GM12878 (cell line): ENCODE results near the gene NOXA1. TPM values are rescaled to one million over a fixed set of nuclear protein-coding genes. Genes with fewer than 3 reads are reported as not detected.

ENCODE experiments used
- ATAC-seq: fragments of 200-7000 bp; cut with Tn5 transposase; 3 replicates; pipeline ENCODE4 v1.9.1; 2020; ENCODE audit warnings: mild to moderate bottlenecking, moderate library complexity
- BruUV-seq: library from RNA; stranded (reverse); fragments of 400-500 nt; replicated peaks from 2 replicates; lab custom pipeline; 2021; lab: Mats Ljungman, UMichigan
- CTCF ChIA-PET: fragments of 300-600 bp; sonication (Branson Sonifier 250); formaldehyde crosslinking; extraction: SDS; loops from one replicate; lab custom pipeline; 2021; ENCODE audit warnings: inconsistent platforms; lab: Yijun Ruan, JAX
- POLR2A ChIA-PET: fragments of 350-600 bp; formaldehyde crosslinking; extraction: SDS; loops from one replicate; lab custom pipeline; 2021; ENCODE audit warnings: inconsistent platforms; lab: Charles Lee
- RAD21 ChIA-PET: fragments of 300-600 bp; sonication (Branson Sonifier 250); formaldehyde crosslinking; loops from one replicate; lab custom pipeline; 2023; ENCODE audit warnings: antibody characterized with exemption; ENCODE audit not compliant: unreplicated experiment; lab: Charles Lee
- SMC1A ChIA-PET: fragments of 300-600 bp; sonication (Branson Sonifier 250); formaldehyde crosslinking; loops from one replicate; lab custom pipeline; 2023; ENCODE audit not compliant: unreplicated experiment, uncharacterized antibody; lab: Charles Lee
- DNase-seq: peaks from one replicate; pipeline ENCODE4 v3.0.0-alpha.2; 2011; ENCODE audit warnings: low read depth, low spot score
- FAIRE-seq: peaks from 3 replicates; lab custom pipeline; 2011; peaks lifted over from hg19 to GRCh38; lab: Jason Lieb, UNC
- H2AFZ ChIP-seq: 2 replicates; pipeline ENCODE4 v1.6.0; 2011; ENCODE audit warnings: low read depth, low read length, control low read depth; ENCODE audit not compliant: control insufficient read depth
- H3K27ac ChIP-seq: 2 replicates; pipeline ENCODE4 v1.5.1; 2011; ENCODE audit warnings: control low read depth; ENCODE audit not compliant: control insufficient read depth, insufficient read depth
- H3K27me3 ChIP-seq, 2 experiments: replicated peaks in 1 of 2; 2 replicates each; pipeline versions ENCODE4 v1.6.0 to v1.6.1; 2011; ENCODE audit warnings: low read length in 1 of 2; ENCODE audit not compliant: control insufficient read depth in 2 of 2, insufficient read depth in 2 of 2
- H3K36me3 ChIP-seq, 2 experiments: 2 replicates each; pipeline ENCODE4 v1.5.1; 2011; ENCODE audit warnings: low read length in 1 of 2; ENCODE audit not compliant: control insufficient read depth in 2 of 2, insufficient read depth in 2 of 2
- H3K4me1 ChIP-seq: 2 replicates; pipeline ENCODE4 v1.6.1; 2011; ENCODE audit warnings: mild to moderate bottlenecking, low read length, moderate library complexity, mixed read lengths; ENCODE audit not compliant: control insufficient read depth, insufficient read depth
- H3K4me2 ChIP-seq: 2 replicates; pipeline ENCODE4 v1.6.0; 2011; ENCODE audit warnings: control low read depth; ENCODE audit not compliant: control insufficient read depth, insufficient read depth
- H3K4me3 ChIP-seq: fragments of 200-600 bp; sonication (generic); 2 replicates; pipeline ENCODE4 v1.5.1; 2016
- H3K79me2 ChIP-seq: 2 replicates; pipeline ENCODE4 v1.6.0; 2011; ENCODE audit warnings: low read length; ENCODE audit not compliant: control insufficient read depth, insufficient read depth
- H3K9ac ChIP-seq: 2 replicates; pipeline ENCODE4 v1.8.0; 2011; ENCODE audit warnings: low read length, control low read depth, mixed read lengths; ENCODE audit not compliant: control insufficient read depth, insufficient read depth
- H3K9me3 ChIP-seq: replicated peaks from 3 replicates; pipeline ENCODE4 v1.5.1; 2011; ENCODE audit warnings: mild to moderate bottlenecking, low read length; ENCODE audit not compliant: control insufficient read depth, insufficient read depth
- H4K20me1 ChIP-seq: 2 replicates; pipeline ENCODE4 v1.6.0; 2011; ENCODE audit not compliant: control insufficient read depth, insufficient read depth
- ATF7 ChIP-seq: fragments of 450-650 bp; IDR thresholded peaks from 2 replicates; pipeline ENCODE4 v1.6.1; 2016; ENCODE audit warnings: low read depth, mild to moderate bottlenecking
- EZH2 ChIP-seq: IDR thresholded peaks from 2 replicates; pipeline ENCODE4 v1.6.1; 2012; ENCODE audit warnings: low read depth, mild to moderate bottlenecking, control low read depth, inconsistent platforms, low read length, borderline replicate concordance; ENCODE audit not compliant: control insufficient read depth
- GATAD2B ChIP-seq: fragments of 450-650 bp; conservative IDR thresholded peaks from 2 replicates; pipeline ENCODE4 v1.6.1; 2017; ENCODE audit warnings: low read depth, mild to moderate bottlenecking, moderate library complexity
- JUNB ChIP-seq: IDR thresholded peaks from 2 replicates; pipeline ENCODE4 v1.6.1; 2016; ENCODE audit warnings: antibody characterized with exemption, mild to moderate bottlenecking
- NFYA ChIP-seq: IDR thresholded peaks from 2 replicates; pipeline ENCODE4 v1.6.1; 2011; ENCODE audit warnings: low read depth, mild to moderate bottlenecking, low read length, improper control_type of control experiment, borderline replicate concordance
- NR2C1 ChIP-seq: fragments of 450-650 bp; IDR thresholded peaks from 2 replicates; pipeline ENCODE4 v1.6.1; 2017; ENCODE audit warnings: antibody characterized with exemption, mild to moderate bottlenecking, moderate library complexity
- POLR2AphosphoS5 ChIP-seq: IDR thresholded peaks from 2 replicates; pipeline ENCODE4 v1.6.1; 2011; ENCODE audit warnings: mild to moderate bottlenecking, low read length, inconsistent platforms
- RUNX3 ChIP-seq: IDR thresholded peaks from 2 replicates; pipeline ENCODE4 v1.6.1; 2012; ENCODE audit warnings: low read length, inconsistent platforms
- SREBF2 ChIP-seq: IDR thresholded peaks from 2 replicates; pipeline ENCODE4 v1.6.1; 2012; ENCODE audit warnings: mild to moderate bottlenecking, low read length
- STAT1 ChIP-seq: fragments of 450-650 bp; conservative IDR thresholded peaks from 2 replicates; pipeline ENCODE4 v1.6.1; 2014; ENCODE audit warnings: antibody characterized with exemption, mild to moderate bottlenecking
- USF2 ChIP-seq: IDR thresholded peaks from 2 replicates; pipeline ENCODE4 v1.6.1; 2011; ENCODE audit warnings: low read depth, low read length, improper control_type of control experiment, borderline replicate concordance
- ZNF274 ChIP-seq: IDR thresholded peaks from one replicate; pipeline ENCODE4 v1.8.0; 2011; ENCODE audit not compliant: insufficient read length, insufficient read depth
- WGBS: methylation state at CpG from one replicate; pipeline ENCODE4 v1.1.6; 2016; ENCODE audit warnings: low lambda C conversion rate; ENCODE audit not compliant: insufficient replicate concordance, insufficient coverage; ENCODE audit errors: missing lambda C conversion rate; 5-methylcytosine and 5-hydroxymethylcytosine counted together
- in situ Hi-C: fragments of 300-500 bp; cut with MboI; formaldehyde crosslinking; loops from 9 replicates; pipeline ENCODE4 v1.14.3; 2018; ENCODE audit warnings: mixed read lengths
- intact Hi-C: fragments of 100-400 bp; cut with micrococcal nuclease; formaldehyde crosslinking; loops from one replicate; pipeline ENCODE4 v1.14.2; 2022; ENCODE audit not compliant: unreplicated experiment
- polyA plus RNA-seq, 11 experiments: library from polyadenylated mRNA; depleted of rRNA in 4 of 11; unstranded in 6 of 11; stranded (reverse) in 5 of 11; fragments of >200 nt; fragmentation: Nextera tagmentation in 4 of 11; fragmentation: Illumina TruSeq in 1 of 11; extraction: Ambion mirVana in 4 of 11; extraction: Trizol in 1 of 11; gene quantifications; 1 replicate in 1 of 11; 2 replicates in 10 of 11; pipeline versions ENCODE4 v1.2.1 to v1.2.3, GENCODE V29; 2011 to 2016; ENCODE audit warnings: inconsistent platforms in 2 of 11, missing spikeins in 2 of 11, low read depth in 1 of 11
- total RNA-seq, 4 experiments: library from RNA; depleted of rRNA in 3 of 4; stranded (reverse); fragments of >200 nt in 3 of 4; fragmentation: Illumina TruSeq in 1 of 4; extraction: Trizol in 1 of 4; gene quantifications; 2 replicates each; pipeline versions ENCODE4 v1.2.1 to v1.2.3, GENCODE V29; 2013 to 2021
- TF ChIP-seq, protein P1 (sequence below): fragments of 450-650 bp; formaldehyde crosslinking; IDR thresholded peaks from 2 replicates; pipeline ENCODE4 v1.4.0; 2022; ENCODE audit warnings: mild to moderate bottlenecking, moderate library complexity
- TF ChIP-seq, protein P2 (sequence below): IDR thresholded peaks from 2 replicates; pipeline ENCODE4 v1.6.1; 2012; ENCODE audit warnings: improper control_type of control experiment, low read depth, low read length; ENCODE audit not compliant: insufficient replicate concordance

NOXA1 gene
- total and polyA plus RNA-seq, 10 of the 15 experiments (the other 5 are each of a cell fraction or from before 2014, with no cell fraction given), result 0.08 to 0.20 TPM; not detected in 8

DNA sequence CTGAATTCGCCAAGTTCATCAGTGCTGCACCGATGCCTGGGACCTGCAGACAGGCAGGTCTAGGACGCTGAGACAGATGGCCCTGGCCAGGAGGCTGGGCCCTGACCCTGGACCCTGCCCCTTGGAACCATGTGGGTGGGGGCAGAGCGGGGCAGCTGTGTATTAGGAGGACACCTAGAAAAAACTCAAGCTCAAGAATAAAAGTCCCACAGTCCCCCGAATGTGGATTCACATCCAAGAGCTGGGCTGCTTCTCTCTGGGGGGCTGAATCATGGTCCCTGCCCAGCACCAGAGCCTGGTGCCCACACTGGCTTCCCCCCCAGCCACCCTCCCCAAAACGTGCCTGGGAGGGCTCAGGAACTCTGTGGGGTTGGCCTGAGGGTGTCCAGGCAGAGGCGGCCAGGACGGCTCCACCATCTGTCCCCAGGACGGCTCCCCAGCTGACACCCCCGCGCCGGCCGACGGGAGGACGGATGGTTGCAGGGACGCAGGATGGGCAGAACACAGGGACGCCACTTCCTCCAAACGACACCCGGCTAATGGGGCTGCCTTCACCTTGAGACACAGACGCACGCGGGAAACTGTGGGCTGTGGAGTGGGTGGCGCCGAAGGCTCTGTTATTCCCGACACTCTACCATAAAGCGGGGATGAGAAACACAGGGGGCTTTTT, 35.2 kb upstream of the NOXA1 start:
- Histone ChIP-seq H3K27ac (no peak overlapping the region), H3K4me2 (no peak overlapping the region), H3K9me3 (no peaks in the 10 kb centered on the region), H3K9ac (no peak overlapping the region), H3K4me1 (no peaks in the 10 kb centered on the region), H3K79me2 (no peaks in the 10 kb centered on the region), H3K36me3 (no peaks in the 10 kb centered on the region), H3K27me3 (no peaks in the 10 kb centered on the region), H2AFZ (no peak overlapping the region), H3K4me3 (no peak overlapping the region), H4K20me1 (no peaks in the 10 kb centered on the region)
- ChIA-PET SMC1A (no interaction called here), POLR2A (no interaction called here), CTCF (no interaction called here), RAD21 (no interaction called here)
- intact Hi-C loops (no loop called here), in situ Hi-C loops (no loop called here)
- TF ChIP-seq EZH2 (no peak), STAT1 (no peak), ATF7 (no peak), RUNX3 (no peak), JUNB (no peak), SREBF2 (no peak), USF2 (no peak), ZNF274 (no peak), POLR2AphosphoS5 (no peak), NFYA (no peak), GATAD2B (no peak), NR2C1 (no peak)
- TF ChIP-seq, protein P1, sequence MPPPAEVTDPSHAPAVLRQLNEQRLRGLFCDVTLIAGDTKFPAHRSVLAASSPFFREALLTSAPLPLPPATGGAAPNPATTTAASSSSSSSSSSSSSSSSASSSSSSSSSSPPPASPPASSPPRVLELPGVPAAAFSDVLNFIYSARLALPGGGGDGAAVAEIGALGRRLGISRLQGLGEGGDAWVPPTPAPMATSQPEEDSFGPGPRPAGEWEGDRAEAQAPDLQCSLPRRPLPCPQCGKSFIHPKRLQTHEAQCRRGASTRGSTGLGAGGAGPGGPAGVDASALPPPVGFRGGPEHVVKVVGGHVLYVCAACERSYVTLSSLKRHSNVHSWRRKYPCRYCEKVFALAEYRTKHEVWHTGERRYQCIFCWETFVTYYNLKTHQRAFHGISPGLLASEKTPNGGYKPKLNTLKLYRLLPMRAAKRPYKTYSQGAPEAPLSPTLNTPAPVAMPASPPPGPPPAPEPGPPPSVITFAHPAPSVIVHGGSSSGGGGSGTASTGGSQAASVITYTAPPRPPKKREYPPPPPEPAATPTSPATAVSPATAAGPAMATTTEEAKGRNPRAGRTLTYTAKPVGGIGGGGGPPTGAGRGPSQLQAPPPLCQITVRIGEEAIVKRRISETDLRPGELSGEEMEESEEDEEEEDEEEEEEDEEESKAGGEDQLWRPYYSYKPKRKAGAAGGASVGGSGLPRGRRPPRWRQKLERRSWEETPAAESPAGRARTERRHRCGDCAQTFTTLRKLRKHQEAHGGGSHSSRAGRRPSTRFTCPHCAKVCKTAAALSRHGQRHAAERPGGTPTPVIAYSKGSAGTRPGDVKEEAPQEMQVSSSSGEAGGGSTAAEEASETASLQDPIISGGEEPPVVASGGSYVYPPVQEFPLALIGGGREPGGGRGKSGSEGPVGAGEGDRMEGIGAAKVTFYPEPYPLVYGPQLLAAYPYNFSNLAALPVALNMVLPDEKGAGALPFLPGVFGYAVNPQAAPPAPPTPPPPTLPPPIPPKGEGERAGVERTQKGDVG (CRISPR knock-in tag), result no peak
- TF ChIP-seq, protein P2, sequence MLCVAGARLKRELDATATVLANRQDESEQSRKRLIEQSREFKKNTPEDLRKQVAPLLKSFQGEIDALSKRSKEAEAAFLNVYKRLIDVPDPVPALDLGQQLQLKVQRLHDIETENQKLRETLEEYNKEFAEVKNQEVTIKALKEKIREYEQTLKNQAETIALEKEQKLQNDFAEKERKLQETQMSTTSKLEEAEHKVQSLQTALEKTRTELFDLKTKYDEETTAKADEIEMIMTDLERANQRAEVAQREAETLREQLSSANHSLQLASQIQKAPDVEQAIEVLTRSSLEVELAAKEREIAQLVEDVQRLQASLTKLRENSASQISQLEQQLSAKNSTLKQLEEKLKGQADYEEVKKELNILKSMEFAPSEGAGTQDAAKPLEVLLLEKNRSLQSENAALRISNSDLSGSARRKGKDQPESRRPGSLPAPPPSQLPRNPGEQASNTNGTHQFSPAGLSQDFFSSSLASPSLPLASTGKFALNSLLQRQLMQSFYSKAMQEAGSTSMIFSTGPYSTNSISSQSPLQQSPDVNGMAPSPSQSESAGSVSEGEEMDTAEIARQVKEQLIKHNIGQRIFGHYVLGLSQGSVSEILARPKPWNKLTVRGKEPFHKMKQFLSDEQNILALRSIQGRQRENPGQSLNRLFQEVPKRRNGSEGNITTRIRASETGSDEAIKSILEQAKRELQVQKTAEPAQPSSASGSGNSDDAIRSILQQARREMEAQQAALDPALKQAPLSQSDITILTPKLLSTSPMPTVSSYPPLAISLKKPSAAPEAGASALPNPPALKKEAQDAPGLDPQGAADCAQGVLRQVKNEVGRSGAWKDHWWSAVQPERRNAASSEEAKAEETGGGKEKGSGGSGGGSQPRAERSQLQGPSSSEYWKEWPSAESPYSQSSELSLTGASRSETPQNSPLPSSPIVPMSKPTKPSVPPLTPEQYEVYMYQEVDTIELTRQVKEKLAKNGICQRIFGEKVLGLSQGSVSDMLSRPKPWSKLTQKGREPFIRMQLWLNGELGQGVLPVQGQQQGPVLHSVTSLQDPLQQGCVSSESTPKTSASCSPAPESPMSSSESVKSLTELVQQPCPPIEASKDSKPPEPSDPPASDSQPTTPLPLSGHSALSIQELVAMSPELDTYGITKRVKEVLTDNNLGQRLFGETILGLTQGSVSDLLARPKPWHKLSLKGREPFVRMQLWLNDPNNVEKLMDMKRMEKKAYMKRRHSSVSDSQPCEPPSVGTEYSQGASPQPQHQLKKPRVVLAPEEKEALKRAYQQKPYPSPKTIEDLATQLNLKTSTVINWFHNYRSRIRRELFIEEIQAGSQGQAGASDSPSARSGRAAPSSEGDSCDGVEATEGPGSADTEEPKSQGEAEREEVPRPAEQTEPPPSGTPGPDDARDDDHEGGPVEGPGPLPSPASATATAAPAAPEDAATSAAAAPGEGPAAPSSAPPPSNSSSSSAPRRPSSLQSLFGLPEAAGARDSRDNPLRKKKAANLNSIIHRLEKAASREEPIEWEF, result no peak
- FAIRE-seq, result no peak
- BruUV-seq, result no TSS peak
- ATAC-seq, result no peak
- no peak for DNase-seq
- WGBS, result 91% methylated on average over 26 of the region's 26 CpGs
